ENCODE results near the gene GRIK4.

- no peak for TF ChIP-seq SP1 (CRISPR knock-in tag; conservative IDR thresholded peaks at IDR 0.05)
- no peak for TF ChIP-seq MAX (CRISPR knock-in tag; IDR thresholded peaks at IDR 0.05)
- TF ChIP-seq E2F5 (CRISPR knock-in tag; IDR thresholded peaks at IDR 0.05): no peak
- TF ChIP-seq USF1 (CRISPR knock-in tag; IDR thresholded peaks at IDR 0.05): no peak
- no peak for TF ChIP-seq SMAD4 (CRISPR knock-in tag; IDR thresholded peaks at IDR 0.05)
- no peak for TF ChIP-seq MYBL2 (CRISPR knock-in tag; IDR thresholded peaks at IDR 0.05)
- no peak for TF ChIP-seq CTCF (IDR thresholded peaks at IDR 0.05)
- no peak for TF ChIP-seq NFATC4 (CRISPR knock-in tag; IDR thresholded peaks at IDR 0.05)
- no peak for TF ChIP-seq KAT7 (CRISPR knock-in tag; IDR thresholded peaks at IDR 0.05; ENCODE audit: borderline replicate concordance)
These were observed 5.2 kb downstream of the GRIK4 start for GRCh38 chr11:120516461-120517389.

Data from WTC11 (cell line).